ENCODE data around the gene PCLO.

DNA sequence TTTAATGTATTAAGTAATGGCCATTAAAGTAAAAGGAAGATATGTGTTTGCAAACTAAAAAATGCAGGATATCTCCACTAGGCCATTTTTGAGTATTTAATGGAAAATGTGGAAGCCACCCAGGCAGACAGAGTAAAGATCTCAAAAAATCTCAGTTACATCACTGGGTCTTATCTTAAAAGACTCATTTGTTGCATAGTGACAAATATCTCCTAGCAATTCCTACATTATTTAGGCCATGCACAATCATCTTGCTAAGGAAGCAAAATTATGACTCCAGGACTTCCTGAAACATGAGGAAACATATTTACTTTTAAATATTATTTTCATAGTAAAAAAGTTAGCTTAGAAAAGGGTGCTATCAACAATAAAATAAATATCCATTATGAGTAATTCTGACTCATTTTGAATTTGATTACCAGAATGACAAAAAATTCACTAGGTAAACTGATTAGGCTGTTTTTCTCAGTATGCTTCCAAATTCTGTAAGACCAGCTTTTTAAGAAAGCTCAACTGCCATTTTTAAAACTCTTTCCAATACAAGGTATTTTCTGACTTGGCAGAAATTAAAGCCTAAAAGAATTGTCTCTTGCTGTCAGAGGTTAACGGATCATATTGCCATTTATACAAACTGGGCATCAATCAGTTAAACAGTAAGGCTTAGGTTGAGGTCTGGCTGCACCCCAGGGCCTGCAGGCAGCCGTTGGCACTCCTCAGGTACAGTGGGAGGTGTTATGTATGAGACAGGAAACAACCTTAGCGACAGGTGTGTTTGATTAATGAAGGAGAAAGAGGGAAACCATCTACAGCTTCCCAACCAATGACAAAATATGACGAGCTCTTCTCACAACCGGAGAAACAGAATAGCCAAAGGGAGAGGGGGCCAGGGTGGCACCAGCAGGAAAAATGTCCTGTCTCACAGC lies 31.8 kb downstream of the PCLO start:
- TF ChIP-seq POLR2A (IDR thresholded peaks at IDR 0.05; ENCODE audit: low read depth, low read length) (no peak), POLR2AphosphoS5 (IDR thresholded peaks at IDR 0.05; ENCODE audit: low read depth, low read length) (no peak)
